IMR-90 (cell line): ENCODE data around the gene PLEKHO2. TPM values are rescaled to one million over a fixed set of nuclear protein-coding genes. Genes with fewer than 3 reads are reported as not detected.

Experiments used
- ATAC-seq: fragments of 200-7000 bp; cut with Tn5 transposase; 2 replicates; pipeline ENCODE4 v1.9.1; 2020; ENCODE audit warnings: low read depth, mild to moderate bottlenecking, moderate library complexity
- BruUV-seq: library from RNA; stranded (reverse); fragments of 400-500 nt; replicated peaks from 2 replicates; lab custom pipeline; 2021; lab: Mats Ljungman, UMichigan
- CTCF ChIA-PET: fragments of 300-600 bp; formaldehyde crosslinking; extraction: SDS; loops from one replicate; lab custom pipeline; 2021; ENCODE audit warnings: antibody characterized with exemption; lab: Yijun Ruan, JAX
- POLR2A ChIA-PET: fragments of 300-600 bp; sonication (Branson Sonifier 250); formaldehyde crosslinking; loops from one replicate; lab custom pipeline; 2022; ENCODE audit warnings: antibody characterized with exemption; ENCODE audit not compliant: unreplicated experiment; lab: Charles Lee
- DNase-seq: peaks from one replicate; pipeline ENCODE4 v3.0.0; 2013
- H2AFZ ChIP-seq: replicated peaks from 2 replicates; pipeline ENCODE3; 2013; ENCODE audit warnings: low read length, mild to moderate bottlenecking; ENCODE audit not compliant: poor library complexity
- H2AK5ac ChIP-seq: 2 replicates; pipeline ENCODE4 v1.6.1; 2013; ENCODE audit warnings: low read depth, low read length, inconsistent platforms
- H2AK9ac ChIP-seq: replicated peaks from 2 replicates; pipeline ENCODE3; 2013; ENCODE audit warnings: mild to moderate bottlenecking, low read depth, low read length, moderate library complexity; ENCODE audit not compliant: poor library complexity
- H2BK120ac ChIP-seq: 2 replicates; pipeline ENCODE4 v1.6.1; 2013; ENCODE audit warnings: low read depth, low read length, inconsistent platforms
- H2BK15ac ChIP-seq: 3 replicates; pipeline ENCODE4 v1.6.1; 2013; ENCODE audit warnings: low read depth, low read length, inconsistent platforms
- H2BK20ac ChIP-seq: 2 replicates; pipeline ENCODE4 v1.6.1; 2013; ENCODE audit warnings: low read depth, mild to moderate bottlenecking, inconsistent platforms, low read length, moderate library complexity
- H2BK5ac ChIP-seq: 2 replicates; pipeline ENCODE4 v1.6.1; 2013; ENCODE audit warnings: mild to moderate bottlenecking, low read depth, low read length, inconsistent platforms; ENCODE audit not compliant: poor library complexity, severe bottlenecking
- H3K14ac ChIP-seq: replicated peaks from 2 replicates; pipeline ENCODE4 v1.6.1; 2013; ENCODE audit warnings: low read depth, low read length, inconsistent platforms
- H3K18ac ChIP-seq: 2 replicates; pipeline ENCODE4 v1.6.1; 2013; ENCODE audit warnings: low read depth, low read length, control low read depth
- H3K23ac ChIP-seq: 2 replicates; pipeline ENCODE4 v1.6.1; 2013; ENCODE audit warnings: low read depth, low read length, inconsistent platforms
- H3K27ac ChIP-seq: 2 replicates; pipeline ENCODE4 v1.5.1; 2013; ENCODE audit warnings: mild to moderate bottlenecking, control low read depth, low read length; ENCODE audit not compliant: insufficient read depth
- H3K27me3 ChIP-seq: 2 replicates; pipeline ENCODE4 v1.6.1; 2013; ENCODE audit warnings: low read length; ENCODE audit not compliant: control insufficient read depth, insufficient read depth
- H3K36me3 ChIP-seq: 2 replicates; pipeline ENCODE4 v1.6.1; 2013; ENCODE audit warnings: low read length, mixed read lengths; ENCODE audit not compliant: control insufficient read depth, insufficient read depth
- H3K4ac ChIP-seq: 2 replicates; pipeline ENCODE4 v1.6.1; 2013; ENCODE audit warnings: low read depth, low read length, inconsistent platforms
- H3K4me1 ChIP-seq: 2 replicates; pipeline ENCODE4 v1.6.1; 2013; ENCODE audit warnings: low read length, mixed read lengths; ENCODE audit not compliant: control insufficient read depth, insufficient read depth
- H3K4me2 ChIP-seq: 2 replicates; pipeline ENCODE4 v1.6.1; 2013; ENCODE audit warnings: low read depth, mild to moderate bottlenecking, control low read depth, low read length, moderate library complexity
- H3K4me3 ChIP-seq: 2 replicates; pipeline ENCODE4 v1.5.1; 2013; ENCODE audit warnings: low read depth, mild to moderate bottlenecking, control low read depth, low read length, moderate library complexity; ENCODE audit not compliant: insufficient read depth
- H3K56ac ChIP-seq: 2 replicates; pipeline ENCODE4 v1.6.1; 2013; ENCODE audit warnings: low read length, inconsistent platforms; ENCODE audit not compliant: insufficient read depth; ENCODE audit errors: extremely low read depth
- H3K79me1 ChIP-seq, 2 experiments: 2 replicates each; pipeline ENCODE4 v1.6.1; 2013; ENCODE audit warnings: low read length in 2 of 2, inconsistent platforms in 1 of 2, low read depth in 1 of 2
- H3K9ac ChIP-seq: 2 replicates; pipeline ENCODE4 v1.6.1; 2013; ENCODE audit warnings: low read depth, low read length, control low read depth
- H3K9me1 ChIP-seq: 2 replicates; pipeline ENCODE4 v1.6.1; 2013; ENCODE audit warnings: low read length, inconsistent platforms; ENCODE audit not compliant: insufficient read depth
- H3K9me3 ChIP-seq: 2 replicates; pipeline ENCODE4 v1.6.1; 2013; ENCODE audit warnings: low read length; ENCODE audit not compliant: control insufficient read depth, insufficient read depth
- H4K20me1 ChIP-seq: 2 replicates; pipeline ENCODE4 v1.6.1; 2013; ENCODE audit warnings: low read length, inconsistent platforms; ENCODE audit not compliant: insufficient read depth
- H4K5ac ChIP-seq: 2 replicates; pipeline ENCODE4 v1.6.1; 2013; ENCODE audit warnings: mild to moderate bottlenecking, low read depth, low read length, control low read depth
- H4K8ac ChIP-seq, 2 experiments: 2 replicates each; pipeline ENCODE4 v1.6.1; 2013; ENCODE audit warnings: low read depth in 2 of 2, low read length in 2 of 2, control low read depth in 1 of 2, inconsistent platforms in 1 of 2
- H4K91ac ChIP-seq: 2 replicates; pipeline ENCODE4 v1.6.1; 2013; ENCODE audit warnings: low read depth, low read length, inconsistent platforms; ENCODE audit not compliant: insufficient read depth
- CEBPB ChIP-seq: IDR thresholded peaks from 2 replicates; pipeline ENCODE4 v1.6.1; 2012; ENCODE audit warnings: low read depth, low read length, improper control_type of control experiment
- FOS ChIP-seq: fragments of 150-350 bp; IDR thresholded peaks from 2 replicates; pipeline ENCODE4 v1.6.1; 2016; ENCODE audit warnings: low read depth, low read length
- MAFK ChIP-seq: IDR thresholded peaks from 2 replicates; pipeline ENCODE4 v1.6.1; 2012; ENCODE audit warnings: low read depth, low read length, improper control_type of control experiment
- MAZ ChIP-seq: IDR thresholded peaks from 2 replicates; pipeline ENCODE4 v1.6.1; 2012; ENCODE audit warnings: low read depth, mild to moderate bottlenecking, low read length, improper control_type of control experiment, moderate library complexity, borderline replicate concordance
- NFE2L2 ChIP-seq: fragments of 150-350 bp; IDR thresholded peaks from 2 replicates; pipeline ENCODE4 v1.6.1; 2016; ENCODE audit warnings: low read depth, mild to moderate bottlenecking, low read length
- WGBS, 2 experiments: methylation state at CpG; one replicate each; pipeline versions ENCODE4 v1.1.5 to v1.1.7; 2013; ENCODE audit warnings: missing lambda C conversion rate in 2 of 2; ENCODE audit not compliant: insufficient read length in 1 of 2; ENCODE audit errors: extremely low coverage in 2 of 2; 5-methylcytosine and 5-hydroxymethylcytosine counted together
- dilution Hi-C: fragments of 300-500 bp; cut with HindIII; formaldehyde crosslinking; loops from one replicate; pipeline ENCODE4 v1.14.3; 2018; ENCODE audit warnings: low sequenced_read_pairs; ENCODE audit not compliant: unreplicated experiment
- in situ Hi-C: fragments of 300-500 bp; cut with MboI; formaldehyde crosslinking; loops from 3 replicates; pipeline ENCODE4 v1.14.3; 2019; ENCODE audit warnings: low sequenced_read_pairs, inconsistent platforms, mixed read lengths
- intact Hi-C: fragments of 100-400 bp; cut with micrococcal nuclease; formaldehyde crosslinking; loops from 2 replicates; pipeline ENCODE4 v1.10.0; 2022
- polyA plus RNA-seq, 3 experiments: library from polyadenylated mRNA; depleted of rRNA; stranded (reverse); fragments of >200 nt; gene quantifications; 2 replicates each; pipeline ENCODE4 v1.2.3, GENCODE V29; 2012; ENCODE audit warnings: low replicate concordance in 1 of 3
- total RNA-seq: library from RNA; depleted of rRNA; stranded (reverse); fragments of >200 nt; gene quantifications from 2 replicates; pipeline ENCODE4 v1.2.3, GENCODE V29; 2012

Gene PLEKHO2
- total and polyA plus RNA-seq, 2 of the 4 experiments (the other 2 are of a cell fraction): 19.0 to 22.5 TPM

DNA sequence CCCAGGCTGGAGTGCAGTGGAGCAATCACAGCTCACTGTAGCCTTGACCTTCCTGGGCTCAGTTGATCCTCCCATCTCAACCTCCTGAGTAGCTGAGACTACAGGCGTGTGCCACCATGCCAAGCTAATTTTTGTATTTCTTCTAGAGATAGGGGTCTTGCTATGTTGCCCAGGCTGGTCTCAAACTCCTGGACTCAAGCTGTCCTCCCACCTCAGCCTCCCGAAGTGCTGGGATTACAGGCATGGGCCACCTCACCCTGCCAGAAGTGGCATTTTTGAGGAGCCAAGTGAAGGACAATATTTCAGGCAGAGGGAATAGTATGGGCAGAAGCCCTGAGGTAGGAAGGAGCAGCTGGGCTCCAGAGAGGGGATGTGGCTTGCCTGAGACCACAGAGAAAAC lies 74.7 kb downstream of the PLEKHO2 start:
- Histone ChIP-seq H3K79me1 (no peaks in the 10 kb centered on the region; a peak in 1 of 4 replicates), H2BK20ac (no peak overlapping the region), H3K56ac (no peak overlapping the region), H3K9me3 (no peaks in the 10 kb centered on the region), H3K4me2 (no peak overlapping the region), H3K4me3 (no peak overlapping the region), H3K9ac (no peak overlapping the region), H2BK15ac (no peak overlapping the region), H4K20me1 (no peaks in the 10 kb centered on the region), H3K23ac (no peak overlapping the region), H2AFZ (no peak overlapping the region), H3K9me1 (peaks cover 4% of the 10 kb centered on the region; the same call in 1 of the 2 replicates), H3K27ac (no peak overlapping the region), H4K91ac (no peak overlapping the region), H2BK120ac (no peak overlapping the region), H3K36me3 (no peaks in the 10 kb centered on the region), H2AK9ac (no peak overlapping the region), H2AK5ac (no peak overlapping the region), H4K5ac (no peak overlapping the region), H3K27me3 (no peaks in the 10 kb centered on the region), H3K4me1 (0 out of 2 replicates have a peak, but pooled peaks cover under 1% of the 10 kb centered on the region), H4K8ac (no peak overlapping the region), H3K4ac (no peak overlapping the region), H2BK5ac (no peak overlapping the region), H3K18ac (no peak overlapping the region), H3K14ac (no peak overlapping the region)
- no TSS peak for BruUV-seq
- no peak for DNase-seq
- CTCF ChIA-PET: no interaction called here
- TF ChIP-seq NFE2L2 (no peak), MAZ (no peak), CEBPB (no peak), MAFK (no peak), FOS (no peak)
- ATAC-seq: no peak
- WGBS, 2 experiments: no CpG with 5 or more reads among the region's 2 CpGs
- intact Hi-C loops: no loop called here
- in situ Hi-C loops: no loop called here
- dilution Hi-C loops: no loop called here
- POLR2A ChIA-PET: interaction anchor here (0.5 kb wide), 1 partner anchor 73 kb away, joined by 5 read pairs; no protein-coding TSS in a partner anchor
